Caco-2 (cell line): ENCODE measurements around the gene SGCA. TPM values are rescaled to one million over a fixed set of nuclear protein-coding genes. Genes with fewer than 3 reads are reported as not detected.

Experiments used
- BruUV-seq: library from RNA; stranded (reverse); fragments of 400-500 nt; replicated peaks from 2 replicates; lab custom pipeline; 2021; lab: Mats Ljungman, UMichigan
- CTCF ChIA-PET: fragments of 300-600 bp; sonication (Branson Sonifier 250); formaldehyde crosslinking; loops from one replicate; lab custom pipeline; 2022; ENCODE audit warnings: antibody characterized with exemption; lab: Charles Lee
- POLR2A ChIA-PET: fragments of 300-600 bp; sonication (Branson Sonifier 250); formaldehyde crosslinking; loops from one replicate; lab custom pipeline; 2022; ENCODE audit warnings: antibody characterized with exemption; lab: Charles Lee
- DNase-seq, 2 experiments: peaks; one replicate each; pipeline versions ENCODE4 v3.0.0 to v3.0.0-alpha.2; 2020 to 2022
- H3K27me3 ChIP-seq: replicated peaks from 2 replicates; pipeline ENCODE4 v1.6.0; 2011; ENCODE audit warnings: low read length; ENCODE audit not compliant: control insufficient read depth, insufficient read depth
- H3K36me3 ChIP-seq: 2 replicates; pipeline ENCODE4 v1.5.1; 2011; ENCODE audit warnings: low read length; ENCODE audit not compliant: control insufficient read depth, insufficient read depth
- H3K4me1 ChIP-seq: fragments of 250-450 bp; sonication (Bioruptor Pico); 2 replicates; pipeline ENCODE4 v1.5.1; 2020; ENCODE audit warnings: mild to moderate bottlenecking
- H3K4me3 ChIP-seq: 2 replicates; pipeline ENCODE4 v1.5.1; 2011; ENCODE audit warnings: low read depth, mild to moderate bottlenecking, control low read depth, low read length
- H3K9me3 ChIP-seq: fragments of 250-450 bp; sonication (Bioruptor Pico); 2 replicates; pipeline ENCODE4 v1.5.1; 2020; ENCODE audit warnings: mild to moderate bottlenecking, moderate library complexity
- H3K27ac Mint-ChIP-seq: one replicate; pipeline ENCODE4 v1.8.0; 2022; ENCODE audit warnings: mixed read lengths; ENCODE audit not compliant: unreplicated experiment
- H3K27me3 Mint-ChIP-seq: one replicate; pipeline ENCODE4 v1.8.0; 2022; ENCODE audit warnings: mixed read lengths; ENCODE audit not compliant: insufficient read depth, unreplicated experiment
- H3K36me3 Mint-ChIP-seq: one replicate; pipeline ENCODE4 v1.8.0; 2022; ENCODE audit warnings: mild to moderate bottlenecking, mixed read lengths; ENCODE audit not compliant: insufficient read depth, unreplicated experiment
- H3K4me1 Mint-ChIP-seq: one replicate; pipeline ENCODE4 v1.8.0; 2022; ENCODE audit warnings: low read depth, mixed read lengths; ENCODE audit not compliant: unreplicated experiment
- H3K4me3 Mint-ChIP-seq: one replicate; pipeline ENCODE4 v1.8.0; 2022; ENCODE audit warnings: mild to moderate bottlenecking, moderate library complexity, mixed read lengths; ENCODE audit not compliant: unreplicated experiment
- H3K9me3 Mint-ChIP-seq: one replicate; pipeline ENCODE4 v1.8.0; 2022; ENCODE audit warnings: mixed read lengths; ENCODE audit not compliant: unreplicated experiment
- CTCF ChIP-seq, 2 experiments: fragments of 200-600 bp in 1 of 2; IDR thresholded peaks; 1 replicate in 1 of 2; 2 replicates in 1 of 2; pipeline versions ENCODE4 v1.5.1 to v1.8.0; 2011 to 2022; ENCODE audit warnings: antibody characterized with exemption in 1 of 2, control low read depth in 1 of 2, inconsistent platforms in 1 of 2, low read depth in 1 of 2, low read length in 1 of 2, mild to moderate bottlenecking in 1 of 2, moderate library complexity in 1 of 2; ENCODE audit not compliant: insufficient read depth in 1 of 2, severe bottlenecking in 1 of 2, unreplicated experiment in 1 of 2
- intact Hi-C: fragments of 100-400 bp; cut with micrococcal nuclease; formaldehyde crosslinking; loops from one replicate; pipeline ENCODE4 v1.10.0; 2022; ENCODE audit not compliant: unreplicated experiment
- total RNA-seq: library from RNA; stranded (reverse); gene quantifications from 2 replicates; pipeline ENCODE4 v1.2.3, GENCODE V29; 2022

Gene SGCA
- total RNA-seq, 1 experiment from 2014 or later = not detected

- ChIA-PET POLR2A (no interaction called here), CTCF (interaction anchor here (0.6 to 2.4 kb wide), 3 partner anchors 21 to 34 kb away, joined by 3 to 30 read pairs (median 5); partner anchors contain the start of gene COL1A1)
- Mint-ChIP-seq H3K4me3 (no peak overlapping the region), H3K4me1 (peaks cover 32% of the 10 kb centered on the region), H3K27ac (peak overlapping the region; percentile 17), H3K36me3 (no peaks in the 10 kb centered on the region), H3K9me3 (peaks cover 3% of the 10 kb centered on the region), H3K27me3 (no peaks in the 10 kb centered on the region)
- peak in 1 of 2 experiments; percentile 32 for DNase-seq
- intact Hi-C loops = no loop called here
- Histone ChIP-seq H3K27me3 (no peaks in the 10 kb centered on the region), H3K36me3 (no peaks in the 10 kb centered on the region), H3K4me1 (peaks cover 38% of the 10 kb centered on the region), H3K9me3 (peaks cover 17% of the 10 kb centered on the region), H3K4me3 (no peak overlapping the region)
- TF ChIP-seq CTCF (IDR thresholded peaks at IDR 0.05; ENCODE audit: insufficient read depth in 1 of 2, low read depth in 1 of 2, low read length in 1 of 2, severe bottlenecking in 1 of 2, unreplicated experiment in 1 of 2) = no peak
- no TSS peak for BruUV-seq
These were observed 56.2 kb downstream of the SGCA start for GRCh38 chr17:50221864-50222545.

- Histone ChIP-seq H3K4me1 (peaks cover 38% of the 10 kb centered on the region), H3K27me3 (no peaks in the 10 kb centered on the region), H3K36me3 (no peaks in the 10 kb centered on the region), H3K4me3 (no peak overlapping the region), H3K9me3 (peaks cover 23% of the 10 kb centered on the region)
- peaks cover 27% of the 10 kb centered on the region for H3K4me1 Mint-ChIP-seq
- H3K27ac Mint-ChIP-seq = no peak overlapping the region
- no peak overlapping the region for H3K4me3 Mint-ChIP-seq
- ChIA-PET POLR2A (no interaction called here), CTCF (interaction anchor here (0.6 kb wide), 1 partner anchor 33 kb away, joined by 5 read pairs; no protein-coding TSS in a partner anchor)
- intact Hi-C loops = no loop called here
- no peaks in the 10 kb centered on the region for H3K36me3 Mint-ChIP-seq
- no peak for DNase-seq
- TF ChIP-seq CTCF (IDR thresholded peaks at IDR 0.05; ENCODE audit: insufficient read depth in 1 of 2, low read depth in 1 of 2, low read length in 1 of 2, severe bottlenecking in 1 of 2, unreplicated experiment in 1 of 2) = no peak
- peaks cover 12% of the 10 kb centered on the region for H3K9me3 Mint-ChIP-seq
- BruUV-seq = no TSS peak
- H3K27me3 Mint-ChIP-seq = no peaks in the 10 kb centered on the region
These were observed 57.1 kb downstream of the SGCA start for GRCh38 chr17:50222922-50223321.

Other genes starting within 250 kb of the SGCA start
- 27.0 and 33.1 TPM in 2 replicates for gene DLX4, start 196.8 kb upstream of the SGCA start, total RNA-seq
- gene DLX3, start 170.8 kb upstream of the SGCA start, total RNA-seq = 3.9 and 4.9 TPM in 2 replicates
- gene ITGA3, start 109.9 kb upstream of the SGCA start, total RNA-seq = 10.4 and 14.7 TPM in 2 replicates
- 10.5 and 15.2 TPM in 2 replicates for gene PDK2, start 70.7 kb upstream of the SGCA start, total RNA-seq
- gene SAMD14, start 35.8 kb upstream of the SGCA start, total RNA-seq = 2.2 and 3.4 TPM in 2 replicates
- 74.8 and 76.2 TPM in 2 replicates for gene PPP1R9B, start 15.3 kb upstream of the SGCA start, total RNA-seq
- 23.4 and 27.3 TPM in 2 replicates for gene COL1A1, start 35.6 kb downstream of the SGCA start, total RNA-seq
- 14.6 and 14.8 TPM in 2 replicates for gene TMEM92, start 108.5 kb downstream of the SGCA start, total RNA-seq
- gene XYLT2, start 180.1 kb downstream of the SGCA start, total RNA-seq = 72.9 and 75.8 TPM in 2 replicates
- gene MRPL27, start 207.2 kb downstream of the SGCA start, total RNA-seq = 196 and 203 TPM in 2 replicates
- gene EME1, start 207.2 kb downstream of the SGCA start, total RNA-seq = 43.5 and 48.5 TPM in 2 replicates
- 324 and 336 TPM in 2 replicates for gene LRRC59, start 231.5 kb downstream of the SGCA start, total RNA-seq